Activated CD4-positive, CD25-positive, alpha-beta regulatory T cell treated with anti-CD3 and anti-CD28 coated beads, Interleukin-2, amount 50 U/mL, for 72 hours (primary cell): ENCODE results near the gene AHNAK2.
"Not testable (repeated sequence)": the region's sequence is repeated elsewhere in the genome, so short reads cannot be mapped to it uniquely, and the experiment has no call there.

Experiments
- DNase-seq: peaks from one replicate; pipeline ENCODE4 v3.0.0; 2021

AHNAK2 gene

GRCh38 chr14:104950701-104951100, 27.5 kb downstream of the AHNAK2 start:
- DNase-seq = not testable (repeated sequence)

DNA sequence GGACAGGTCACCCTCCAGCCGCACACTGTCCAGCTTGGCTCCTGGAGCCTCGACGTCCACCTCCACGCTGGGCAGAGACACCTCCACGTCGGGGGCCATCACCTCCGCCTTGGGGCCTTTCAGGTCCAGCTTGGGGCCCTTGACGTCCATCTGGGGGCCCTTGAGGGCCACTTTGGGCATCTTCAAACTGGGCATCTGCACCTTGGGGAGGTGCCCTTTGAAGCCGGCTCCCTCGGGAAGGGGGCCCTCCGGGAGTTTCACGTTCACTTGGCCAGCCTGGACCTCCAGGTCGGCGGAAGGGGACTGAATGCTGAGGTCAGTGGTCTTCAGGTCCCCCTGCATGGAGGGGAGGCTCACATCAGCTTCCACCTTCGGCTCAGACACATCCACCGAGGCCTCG, 28.2 kb downstream of the AHNAK2 start:
- DNase-seq = no peak

- DNase-seq = not testable (repeated sequence)
These were observed 28.7 kb downstream of the AHNAK2 start for GRCh38 chr14:104949406-104949955.

DNA sequence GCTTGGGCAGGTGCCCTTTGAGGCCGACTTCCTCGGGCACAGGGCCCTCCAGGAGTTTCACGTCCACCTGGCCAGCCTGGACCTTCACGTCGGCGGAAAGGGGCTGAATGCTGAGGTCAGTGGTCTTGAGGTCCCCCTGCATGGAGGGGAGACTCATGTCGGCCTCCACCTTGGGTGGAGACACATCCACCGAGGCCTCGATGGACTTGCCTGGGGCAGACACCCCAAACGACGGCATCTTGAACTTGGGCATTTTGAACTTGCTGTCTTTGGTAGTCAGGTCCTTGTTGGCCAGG, 29.5 kb downstream of the AHNAK2 start:
- DNase-seq = no peak

DNA sequence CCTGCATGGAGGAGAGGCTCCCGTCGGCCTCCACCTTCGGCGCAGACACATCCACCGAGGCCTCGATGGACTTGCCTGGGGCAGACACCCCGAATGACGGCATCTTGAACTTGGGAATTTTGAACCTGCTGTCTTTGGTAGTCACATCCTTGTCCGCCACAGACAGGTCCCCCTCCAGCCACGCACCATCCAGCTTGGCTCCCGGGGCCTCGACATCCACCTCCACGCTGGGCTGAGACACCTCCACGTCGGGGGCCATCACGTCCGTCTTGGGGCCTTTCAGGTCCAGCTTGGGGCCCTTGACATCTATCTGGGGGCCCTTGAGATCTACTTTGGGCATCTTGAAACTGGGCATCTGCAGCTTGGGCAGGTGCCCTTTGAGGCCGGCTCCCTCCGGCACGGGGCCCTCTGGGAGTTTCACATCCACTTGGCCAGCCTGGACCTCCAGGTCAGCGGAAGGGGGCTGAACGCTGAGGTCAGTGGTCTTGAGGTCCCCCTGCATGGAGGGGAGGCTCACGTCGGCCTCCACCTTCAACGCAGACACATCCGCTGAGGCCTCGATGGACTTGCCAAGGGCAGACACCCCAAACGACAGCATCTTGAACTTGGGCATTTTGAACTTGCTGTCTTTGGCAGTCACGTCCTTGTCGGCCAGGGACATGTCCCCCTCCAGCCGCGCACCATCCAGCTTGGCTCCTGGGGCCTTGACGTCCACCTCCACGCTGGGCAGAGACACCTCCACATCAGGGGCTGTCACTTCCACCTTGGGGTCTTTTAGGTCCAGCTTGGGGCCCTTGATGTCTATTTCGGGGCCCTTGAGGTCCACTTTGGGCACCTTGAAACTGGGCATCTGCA, 30.1 kb downstream of the AHNAK2 start:
- not testable (repeated sequence) for DNase-seq

- not testable (repeated sequence) for DNase-seq
These were observed 31.0 kb downstream of the AHNAK2 start for GRCh38 chr14:104947201-104947600.

DNA sequence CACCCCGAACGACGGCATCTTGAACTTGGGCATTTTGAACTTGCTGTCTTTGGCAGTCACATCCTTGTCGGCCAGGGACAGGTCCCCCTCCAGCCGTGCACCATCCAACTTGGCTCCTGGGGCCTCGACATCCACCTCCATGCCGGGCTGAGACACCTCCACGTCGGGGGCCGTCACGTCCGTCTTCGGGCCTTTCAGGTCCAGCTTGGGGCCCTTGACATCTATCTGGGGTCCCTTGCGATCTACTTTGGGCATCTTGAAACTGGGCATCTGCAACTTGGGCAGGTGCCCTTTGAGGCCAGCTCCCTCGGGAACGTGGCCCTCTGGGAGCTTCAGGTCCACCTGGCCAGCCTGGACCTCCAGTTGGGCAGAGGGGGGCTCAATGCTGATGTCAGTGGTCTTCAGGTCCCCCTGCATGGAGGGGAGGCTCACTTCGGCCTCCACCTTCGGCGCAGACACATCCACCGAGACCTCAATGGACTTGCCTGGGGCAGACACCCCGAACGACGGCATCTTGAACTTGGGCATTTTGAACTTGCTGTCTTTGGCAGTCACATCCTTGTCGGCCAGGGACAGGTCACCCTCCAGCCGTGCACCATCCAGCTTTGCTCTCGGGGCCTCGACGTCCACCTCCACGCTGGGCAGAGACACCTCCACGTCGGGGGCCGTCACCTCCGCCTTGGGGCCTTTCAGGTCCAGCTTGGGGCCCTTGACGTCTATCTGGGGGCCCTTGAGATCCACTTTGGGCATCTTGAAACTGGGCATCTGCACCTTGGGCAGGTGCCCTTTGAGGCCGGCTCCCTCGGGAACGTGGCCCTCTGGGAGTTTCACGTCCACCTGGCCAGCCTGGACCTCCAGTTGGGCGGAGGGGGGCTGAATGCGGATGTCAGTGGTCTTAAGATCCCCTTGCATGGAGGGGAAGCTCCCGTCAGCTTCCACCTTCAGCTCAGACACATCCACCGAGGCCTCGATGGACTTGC, 31.9 kb downstream of the AHNAK2 start:
- peak; percentile 21 for DNase-seq

DNA sequence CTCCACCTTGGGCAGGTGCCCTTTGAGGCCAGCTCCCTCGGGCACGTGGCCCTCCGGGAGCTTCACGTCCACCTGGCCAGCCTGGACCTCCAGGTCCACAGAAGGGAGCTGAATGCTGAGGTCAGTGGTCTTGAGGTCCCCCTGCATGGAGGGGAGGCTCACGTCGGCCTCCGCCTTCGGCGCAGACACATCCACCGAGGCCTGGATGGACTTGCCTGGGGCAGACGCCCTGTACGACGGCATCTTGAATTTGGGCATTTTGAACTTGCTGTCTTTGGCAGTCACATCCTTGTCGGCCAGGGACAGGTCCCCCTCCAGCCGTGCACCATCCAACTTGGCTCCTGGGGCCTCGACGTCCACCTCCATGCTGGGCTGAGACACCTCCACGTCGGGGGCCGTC, 32.9 kb downstream of the AHNAK2 start:
- not testable (repeated sequence) for DNase-seq

GRCh38 chr14:104944436-104945205, 33.6 kb downstream of the AHNAK2 start:
- DNase-seq = peak; percentile 18

- peak; percentile 12 for DNase-seq
These were observed 34.2 kb downstream of the AHNAK2 start for GRCh38 chr14:104944016-104944308.

DNA sequence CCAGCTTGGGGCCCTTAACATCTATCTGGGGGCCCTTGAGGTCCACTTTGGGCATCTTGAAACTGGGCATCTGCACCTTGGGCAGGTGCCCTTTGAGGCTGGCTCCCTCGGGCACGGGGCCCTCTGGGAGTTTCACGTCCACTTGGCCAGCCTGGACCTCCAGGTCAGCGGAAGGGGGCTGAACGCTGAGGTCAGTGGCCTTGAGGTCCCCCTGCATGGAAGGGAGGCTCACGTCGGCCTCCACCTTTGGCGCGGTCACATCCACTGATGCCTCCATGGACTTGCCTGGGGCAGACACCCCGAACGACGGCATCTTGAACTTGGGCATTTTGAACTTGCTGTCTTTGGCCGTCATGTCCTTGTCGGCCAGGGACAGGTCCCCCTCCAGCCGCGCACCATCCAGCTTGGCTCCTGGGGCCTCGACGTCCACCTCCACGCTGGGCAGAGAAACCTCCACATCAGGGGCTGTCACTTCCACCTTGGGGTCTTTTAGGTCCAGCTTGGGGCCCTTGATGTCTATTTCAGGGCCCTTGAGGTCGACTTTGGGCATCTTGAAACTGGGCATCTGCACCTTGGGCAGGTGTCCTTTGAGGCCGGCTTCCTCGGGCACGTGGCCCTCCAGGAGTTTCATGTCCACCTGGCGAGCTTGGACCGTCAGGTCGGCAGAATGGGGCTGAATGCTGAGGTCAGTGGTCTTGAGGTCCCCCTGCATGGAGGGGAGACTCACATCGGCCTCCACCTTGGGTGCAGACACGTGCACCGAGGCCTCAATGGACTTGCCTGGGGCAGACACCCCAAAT, 34.8 kb downstream of the AHNAK2 start:
- not testable (repeated sequence) for DNase-seq

GRCh38 chr14:104942586-104942985, 35.6 kb downstream of the AHNAK2 start:
- DNase-seq = no peak

DNA sequence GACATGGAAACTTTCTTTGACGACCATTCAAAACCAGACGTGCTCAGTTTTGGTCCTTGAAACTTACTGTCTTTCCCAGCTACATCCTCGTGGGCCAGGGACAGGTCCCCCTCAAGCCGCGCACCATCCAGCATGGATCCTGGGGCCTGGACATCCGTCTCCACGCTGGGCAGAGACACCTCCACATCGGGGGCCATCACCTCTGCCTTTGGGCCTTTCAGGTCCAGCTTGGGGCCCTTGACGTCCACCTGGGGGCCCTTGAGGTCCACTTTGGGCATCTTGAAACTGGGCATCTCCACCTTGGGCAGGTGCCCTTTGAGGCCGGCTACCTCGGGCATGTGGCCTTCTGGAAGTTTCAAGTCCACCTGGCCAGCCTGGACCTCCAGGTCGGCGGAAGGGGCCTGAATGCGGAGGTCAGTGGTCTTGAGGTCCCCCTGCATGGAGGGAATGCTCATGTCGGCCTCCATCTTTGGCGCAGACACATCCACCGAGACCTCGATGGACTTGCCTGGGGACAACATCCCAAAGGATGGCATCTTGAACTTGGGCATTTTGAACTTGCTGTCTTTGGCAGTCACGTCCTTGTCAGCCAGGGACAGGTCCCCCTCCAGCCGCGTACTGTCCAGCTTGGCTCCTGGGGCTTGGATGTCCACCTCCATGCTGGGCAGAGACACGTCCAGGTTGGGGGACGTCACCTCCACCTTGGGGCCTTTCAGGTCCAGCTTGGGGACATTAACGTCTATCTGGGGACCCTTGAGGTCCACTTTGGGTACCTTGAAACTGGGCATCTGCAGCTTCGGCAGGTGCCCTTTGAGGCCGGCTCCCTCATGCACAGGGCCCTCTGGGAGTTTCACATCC, 36.4 kb downstream of the AHNAK2 start:
- no peak for DNase-seq

DNA sequence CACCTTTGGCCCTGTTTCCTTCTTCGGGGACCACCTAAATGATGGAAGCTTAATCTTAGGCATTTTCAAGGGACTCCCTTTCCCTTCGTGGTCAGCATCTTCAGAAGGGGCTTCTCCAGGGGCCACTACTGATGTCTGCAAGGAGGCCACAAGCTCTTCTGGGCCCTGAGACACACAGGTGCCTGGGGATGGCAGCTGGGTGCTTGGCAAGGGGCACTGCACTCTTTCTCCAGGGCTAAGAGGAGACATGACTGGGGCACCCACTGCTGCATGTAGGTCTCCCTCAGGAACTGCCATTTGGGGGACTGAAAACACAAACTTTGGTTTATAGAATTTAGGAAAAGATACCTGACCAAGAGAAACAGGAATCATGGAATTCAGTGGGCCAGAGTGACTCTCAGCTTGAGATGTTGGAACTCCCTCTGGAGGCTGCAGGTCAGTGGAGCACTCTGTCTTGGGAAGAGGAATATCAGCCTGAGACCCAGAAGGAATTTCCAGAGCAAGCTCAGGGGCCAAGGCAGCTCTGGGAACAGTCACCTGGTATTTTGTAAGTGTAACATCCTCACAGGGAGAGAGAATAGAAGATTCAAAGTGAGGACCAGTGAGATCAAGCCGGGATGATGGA, 37.5 kb downstream of the AHNAK2 start:
- no peak for DNase-seq

DNA sequence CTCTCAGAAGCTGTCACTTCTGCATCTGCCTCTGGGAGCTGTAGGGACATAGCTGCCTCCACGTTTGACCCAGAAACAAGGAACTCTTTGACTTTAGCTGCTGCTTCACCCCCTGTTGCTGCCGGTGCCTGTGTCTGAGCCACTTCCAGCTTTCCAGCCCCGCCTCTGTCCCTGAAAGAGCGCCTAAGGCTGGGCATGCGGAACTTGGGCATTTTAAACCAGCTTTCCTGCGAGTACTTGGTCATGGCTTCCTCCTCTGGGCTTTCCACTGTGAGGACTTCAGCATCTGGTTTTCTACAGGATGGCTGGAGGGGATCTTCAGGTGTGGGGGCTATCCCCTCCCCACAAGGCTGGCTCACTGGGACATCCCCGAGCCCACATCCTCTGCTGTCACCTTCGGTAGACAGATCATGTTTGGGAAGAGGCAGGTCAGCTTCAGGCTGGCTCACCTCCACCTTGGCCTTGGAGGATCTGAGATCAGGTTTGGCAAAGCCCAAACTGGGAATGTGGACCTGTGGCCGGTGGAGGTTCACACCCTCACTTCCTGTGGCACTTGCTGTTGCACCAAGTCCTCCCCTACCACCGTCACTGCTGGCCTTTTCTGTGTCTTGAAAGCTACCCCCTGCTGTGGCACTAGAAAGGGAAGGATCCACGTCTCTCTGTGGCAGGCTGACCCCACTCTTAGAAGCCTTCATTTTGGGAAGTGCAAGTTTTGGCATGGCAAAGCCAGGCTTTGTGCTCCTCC, 38.3 kb downstream of the AHNAK2 start:
- no peak for DNase-seq

- DNase-seq = no peak
These were observed 39.2 kb downstream of the AHNAK2 start for GRCh38 chr14:104938960-104939359.

DNA sequence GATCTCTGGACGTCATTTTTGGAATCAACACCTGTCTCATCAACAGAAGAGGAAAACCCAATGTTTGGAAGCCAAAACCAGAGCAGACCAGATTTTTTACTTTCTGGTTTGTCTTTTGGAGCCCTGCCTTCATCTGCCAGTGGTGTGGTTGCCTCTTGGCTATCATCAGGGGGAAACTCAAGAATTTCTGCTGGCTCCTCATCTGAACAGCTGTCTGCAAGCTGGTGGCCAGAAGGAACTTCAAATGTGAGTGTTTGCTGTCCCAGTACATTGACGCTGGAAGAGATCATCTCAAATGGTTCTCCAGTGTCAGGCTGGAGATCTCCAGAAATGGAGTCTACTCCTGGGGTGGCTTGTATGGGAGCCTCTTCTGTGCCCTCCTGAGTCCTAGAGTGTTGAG, 39.7 kb downstream of the AHNAK2 start:
- no peak for DNase-seq

- DNase-seq = no peak
These were observed 40.3 kb downstream of the AHNAK2 start for GRCh38 chr14:104937694-104938365.

DNA sequence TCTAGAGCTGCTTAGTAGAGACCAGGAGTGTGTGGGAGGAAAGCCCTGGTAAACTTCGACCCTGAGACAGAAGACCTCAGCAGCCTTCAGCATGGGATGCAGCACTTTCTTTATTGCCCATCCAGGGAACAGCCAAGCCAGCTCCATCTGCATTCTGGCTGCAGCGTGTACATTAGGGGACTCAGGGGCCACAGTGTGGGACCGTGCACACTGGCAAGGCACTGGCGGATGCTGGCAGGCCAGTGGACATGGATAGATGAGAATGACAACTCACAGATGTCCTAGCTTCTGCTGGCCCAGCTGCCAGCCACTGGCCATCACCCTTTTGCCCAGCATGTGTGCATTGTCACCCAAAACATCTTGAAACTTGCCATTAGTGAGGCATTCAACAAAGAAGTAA, 41.0 kb downstream of the AHNAK2 start:
- no peak for DNase-seq
